Activated CD4-positive, alpha-beta T cell treated with anti-CD3 and anti-CD28 coated beads, Interleukin-2, amount 50 U/mL, for 1 hour (primary cell): ENCODE measurements around the gene PCDHB12.
"Not testable (repeated sequence)": the region's sequence is repeated elsewhere in the genome, so short reads cannot be mapped to it uniquely, and the experiment has no call there.

Experiments used
- DNase-seq: peaks from one replicate; pipeline ENCODE4 v3.0.0-alpha.2; 2020

Gene PCDHB12

GRCh38 chr5:141210849-141211248, 2.3 kb downstream of the PCDHB12 start:
- DNase-seq, result not testable (repeated sequence)

DNA sequence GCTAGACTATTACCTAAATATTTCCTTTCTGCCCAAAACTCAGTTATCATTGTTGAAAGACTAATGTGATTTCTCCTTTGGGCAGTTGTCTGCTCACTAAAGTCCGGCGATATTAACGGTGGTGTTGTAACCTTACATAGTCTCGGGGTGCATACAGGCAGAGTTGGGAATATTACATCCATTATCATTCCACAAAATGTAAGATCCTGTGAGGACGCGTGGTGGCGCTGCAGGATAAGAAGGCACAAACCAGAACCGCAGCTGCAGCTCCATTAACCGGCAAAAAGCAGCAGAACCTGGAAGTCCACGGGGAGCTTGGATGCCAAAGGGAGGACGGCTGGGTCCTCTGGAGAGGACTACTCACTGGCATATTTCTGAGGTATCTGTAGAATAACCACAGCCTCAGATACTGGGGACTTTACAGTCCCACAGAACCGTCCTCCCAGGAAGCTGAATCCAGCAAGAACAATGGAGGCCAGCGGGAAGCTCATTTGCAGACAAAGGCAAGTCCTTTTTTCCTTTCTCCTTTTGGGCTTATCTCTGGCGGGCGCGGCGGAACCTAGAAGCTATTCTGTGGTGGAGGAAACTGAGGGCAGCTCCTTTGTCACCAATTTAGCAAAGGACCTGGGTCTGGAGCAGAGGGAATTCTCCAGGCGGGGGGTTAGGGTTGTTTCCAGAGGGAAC, 5.3 kb downstream of the PCDHB12 start, which contains the start of gene PCDHB13:
TSS of gene PCDHB13 (plus strand) at position 264 of the 684 bp plus-strand sequence. CDS start at position 469, 205 bp downstream.
- peak; percentile 14 for DNase-seq

DNA sequence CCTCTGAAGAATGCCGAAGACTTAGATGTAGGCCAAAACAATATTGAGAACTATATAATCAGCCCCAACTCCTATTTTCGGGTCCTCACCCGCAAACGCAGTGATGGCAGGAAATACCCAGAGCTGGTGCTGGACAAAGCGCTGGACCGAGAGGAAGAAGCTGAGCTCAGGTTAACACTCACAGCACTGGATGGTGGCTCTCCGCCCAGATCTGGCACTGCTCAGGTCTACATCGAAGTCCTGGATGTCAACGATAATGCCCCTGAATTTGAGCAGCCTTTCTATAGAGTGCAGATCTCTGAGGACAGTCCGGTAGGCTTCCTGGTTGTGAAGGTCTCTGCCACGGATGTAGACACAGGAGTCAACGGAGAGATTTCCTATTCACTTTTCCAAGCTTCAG, 6.1 kb downstream of the PCDHB12 start:
- not testable (repeated sequence) for DNase-seq

DNA sequence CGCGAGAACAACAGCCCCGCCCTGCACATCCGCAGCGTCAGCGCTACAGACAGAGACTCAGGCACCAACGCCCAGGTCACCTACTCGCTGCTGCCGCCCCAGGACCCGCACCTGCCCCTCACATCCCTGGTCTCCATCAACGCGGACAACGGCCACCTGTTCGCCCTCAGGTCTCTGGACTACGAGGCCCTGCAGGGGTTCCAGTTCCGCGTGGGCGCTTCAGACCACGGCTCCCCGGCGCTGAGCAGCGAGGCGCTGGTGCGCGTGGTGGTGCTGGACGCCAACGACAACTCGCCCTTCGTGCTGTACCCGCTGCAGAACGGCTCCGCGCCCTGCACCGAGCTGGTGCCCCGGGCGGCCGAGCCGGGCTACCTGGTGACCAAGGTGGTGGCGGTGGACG, 7.0 kb downstream of the PCDHB12 start:
- not testable (repeated sequence) for DNase-seq

DNA sequence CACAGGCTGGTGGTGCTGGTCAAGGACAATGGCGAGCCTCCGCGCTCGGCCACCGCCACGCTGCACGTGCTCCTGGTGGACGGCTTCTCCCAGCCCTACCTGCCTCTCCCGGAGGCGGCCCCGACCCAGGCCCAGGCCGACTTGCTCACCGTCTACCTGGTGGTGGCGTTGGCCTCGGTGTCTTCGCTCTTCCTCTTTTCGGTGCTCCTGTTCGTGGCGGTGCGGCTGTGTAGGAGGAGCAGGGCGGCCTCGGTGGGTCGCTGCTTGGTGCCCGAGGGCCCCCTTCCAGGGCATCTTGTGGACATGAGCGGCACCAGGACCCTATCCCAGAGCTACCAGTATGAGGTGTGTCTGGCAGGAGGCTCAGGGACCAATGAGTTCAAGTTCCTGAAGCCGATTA, 7.5 kb downstream of the PCDHB12 start:
- DNase-seq, result not testable (repeated sequence)

- no peak for DNase-seq
These were observed 14.7 kb downstream of the PCDHB12 start, which contains the start of gene PCDHB14 for GRCh38 chr5:141223112-141223783. PCDHB14 (plus strand) TSS chr5:141223343; CDS start chr5:141223506, 163 bp downstream.

GRCh38 chr5:141224844-141225243, 16.3 kb downstream of the PCDHB12 start:
- DNase-seq, result not testable (repeated sequence)

DNA sequence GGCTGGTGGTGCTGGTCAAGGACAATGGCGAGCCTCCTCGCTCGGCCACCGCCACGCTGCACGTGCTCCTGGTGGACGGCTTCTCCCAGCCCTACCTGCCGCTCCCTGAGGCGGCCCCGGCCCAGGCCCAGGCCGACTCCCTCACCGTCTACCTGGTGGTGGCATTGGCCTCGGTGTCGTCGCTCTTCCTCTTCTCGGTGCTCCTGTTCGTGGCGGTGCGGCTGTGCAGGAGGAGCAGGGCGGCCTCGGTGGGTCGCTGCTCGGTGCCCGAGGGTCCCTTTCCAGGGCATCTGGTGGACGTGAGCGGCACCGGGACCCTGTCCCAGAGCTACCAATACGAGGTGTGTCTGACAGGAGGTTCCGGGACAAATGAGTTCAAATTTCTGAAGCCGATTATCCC, 16.9 kb downstream of the PCDHB12 start:
- DNase-seq, result not testable (repeated sequence)

GRCh38 chr5:141234109-141234667, 25.7 kb downstream of the PCDHB12 start:
- DNase-seq, result no peak

DNA sequence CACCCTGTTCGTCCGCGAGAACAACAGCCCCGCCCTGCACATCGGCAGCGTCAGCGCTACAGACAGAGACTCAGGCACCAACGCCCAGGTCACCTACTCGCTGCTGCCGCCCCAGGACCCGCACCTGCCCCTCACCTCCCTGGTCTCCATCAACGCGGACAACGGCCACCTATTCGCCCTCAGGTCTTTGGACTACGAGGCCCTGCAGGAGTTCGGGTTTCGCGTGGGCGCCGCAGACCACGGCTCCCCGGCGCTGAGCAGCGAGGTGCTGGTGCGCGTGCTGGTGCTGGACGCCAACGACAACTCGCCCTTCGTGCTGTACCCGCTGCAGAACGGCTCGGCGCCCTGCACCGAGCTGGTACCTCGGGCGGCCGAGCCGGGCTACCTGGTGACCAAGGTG, 27.4 kb downstream of the PCDHB12 start:
- DNase-seq, result not testable (repeated sequence)

DNA sequence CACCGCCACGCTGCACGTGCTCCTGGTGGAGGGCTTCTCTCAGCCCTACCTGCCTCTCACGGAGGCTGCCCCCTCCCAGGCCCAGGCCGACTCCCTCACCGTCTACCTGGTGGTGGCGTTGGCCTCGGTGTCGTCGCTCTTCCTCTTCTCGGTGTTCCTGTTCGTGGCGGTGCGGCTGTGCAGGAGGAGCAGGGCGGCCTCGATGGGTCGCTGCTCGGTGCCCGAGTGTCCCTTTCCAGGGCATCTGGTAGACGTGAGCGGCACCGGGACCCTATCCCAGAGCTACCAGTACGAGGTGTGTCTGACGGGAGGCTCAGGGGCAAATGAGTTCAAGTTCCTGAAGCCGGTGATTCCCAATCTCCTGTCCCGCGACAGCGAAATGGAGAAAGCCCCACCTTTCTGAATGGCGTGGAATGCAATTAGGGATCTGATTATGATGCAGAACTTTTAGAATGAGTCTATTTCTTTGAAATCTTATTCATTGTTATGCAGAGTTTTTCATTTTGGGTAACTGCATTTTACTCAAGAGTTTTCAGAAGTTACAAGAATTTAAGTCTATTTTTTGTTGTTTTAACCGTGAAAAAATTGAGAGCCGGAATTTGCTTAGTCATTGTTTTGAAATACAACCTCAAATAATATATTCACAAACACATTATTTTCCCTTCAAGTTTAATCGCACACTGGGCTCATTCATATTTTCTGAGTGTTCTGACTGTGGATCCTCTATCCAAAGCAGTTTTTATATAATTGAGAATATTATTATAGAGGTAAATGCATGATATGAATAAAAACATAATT, 28.2 kb downstream of the PCDHB12 start:
- DNase-seq, result no peak

GRCh38 chr5:141241496-141241895, 33.0 kb downstream of the PCDHB12 start:
- DNase-seq, result no peak

DNA sequence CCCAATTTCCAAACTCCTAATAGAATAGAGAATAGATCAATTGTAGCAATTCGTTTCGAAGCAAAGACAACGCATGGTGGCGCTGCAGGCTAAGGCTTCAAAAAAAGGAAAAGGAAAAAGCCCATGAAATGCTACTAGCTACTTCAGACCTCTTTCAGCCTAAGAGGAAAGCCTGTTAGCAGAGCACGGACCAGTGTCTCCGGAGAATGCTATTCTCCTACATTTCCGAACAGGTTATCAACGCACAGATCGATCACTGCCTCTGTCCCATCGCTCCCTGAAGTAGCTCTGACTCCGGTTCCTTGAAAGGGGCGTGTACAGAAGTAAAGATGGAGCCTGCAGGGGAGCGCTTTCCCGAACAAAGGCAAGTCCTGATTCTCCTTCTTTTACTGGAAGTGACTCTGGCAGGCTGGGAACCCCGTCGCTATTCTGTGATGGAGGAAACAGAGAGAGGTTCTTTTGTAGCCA, 36.8 kb downstream of the PCDHB12 start, which contains the start of gene PCDHB15:
TSS of gene PCDHB15 (plus strand) at position 146 of the 468 bp plus-strand sequence. CDS start at position 330, 184 bp downstream.
- DNase-seq, result no peak

GRCh38 chr5:141246971-141247370, 38.5 kb downstream of the PCDHB12 start:
- not testable (repeated sequence) for DNase-seq

- DNase-seq, result not testable (repeated sequence)
These were observed 38.9 kb downstream of the PCDHB12 start for GRCh38 chr5:141247434-141247833.

DNA sequence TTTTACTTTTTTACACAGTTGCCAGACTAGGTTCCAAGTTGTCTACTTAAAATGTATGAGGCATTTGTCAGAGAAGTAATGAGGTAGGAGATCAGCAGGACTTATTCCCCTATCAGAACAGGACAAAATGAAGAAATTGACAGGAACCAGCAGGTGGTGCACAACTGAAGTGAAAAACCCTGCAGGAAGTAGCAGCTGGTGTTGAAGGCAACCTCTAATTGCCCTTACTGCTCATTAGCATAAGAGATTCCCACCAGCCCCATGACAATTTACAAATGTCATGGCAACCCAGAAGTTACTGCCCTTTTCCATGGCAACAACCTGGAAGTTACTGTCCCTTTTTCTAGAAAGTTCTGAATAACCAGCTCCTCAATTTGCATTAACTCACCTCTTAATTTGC, 42.1 kb downstream of the PCDHB12 start:
- DNase-seq, result no peak

GRCh38 chr5:141258464-141258863, 49.9 kb downstream of the PCDHB12 start:
- no peak for DNase-seq

DNA sequence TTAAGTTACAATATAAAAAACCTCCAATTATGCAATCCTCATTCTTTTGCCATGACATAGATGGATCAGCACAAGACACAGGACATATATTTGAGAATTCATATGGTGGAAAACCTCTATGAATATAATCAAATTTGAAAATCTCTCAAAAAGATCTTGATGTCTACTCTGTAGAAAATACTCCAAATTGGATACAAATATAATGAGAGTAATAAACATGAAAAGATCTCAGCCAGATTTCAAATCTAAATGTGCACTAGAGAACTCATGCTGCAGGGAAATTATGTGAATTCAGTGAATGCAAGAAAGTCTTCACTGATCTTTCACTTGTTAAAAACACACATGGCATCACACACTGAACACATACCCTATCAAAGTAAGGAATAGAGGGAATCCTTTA, 50.4 kb downstream of the PCDHB12 start:
- DNase-seq, result no peak

DNA sequence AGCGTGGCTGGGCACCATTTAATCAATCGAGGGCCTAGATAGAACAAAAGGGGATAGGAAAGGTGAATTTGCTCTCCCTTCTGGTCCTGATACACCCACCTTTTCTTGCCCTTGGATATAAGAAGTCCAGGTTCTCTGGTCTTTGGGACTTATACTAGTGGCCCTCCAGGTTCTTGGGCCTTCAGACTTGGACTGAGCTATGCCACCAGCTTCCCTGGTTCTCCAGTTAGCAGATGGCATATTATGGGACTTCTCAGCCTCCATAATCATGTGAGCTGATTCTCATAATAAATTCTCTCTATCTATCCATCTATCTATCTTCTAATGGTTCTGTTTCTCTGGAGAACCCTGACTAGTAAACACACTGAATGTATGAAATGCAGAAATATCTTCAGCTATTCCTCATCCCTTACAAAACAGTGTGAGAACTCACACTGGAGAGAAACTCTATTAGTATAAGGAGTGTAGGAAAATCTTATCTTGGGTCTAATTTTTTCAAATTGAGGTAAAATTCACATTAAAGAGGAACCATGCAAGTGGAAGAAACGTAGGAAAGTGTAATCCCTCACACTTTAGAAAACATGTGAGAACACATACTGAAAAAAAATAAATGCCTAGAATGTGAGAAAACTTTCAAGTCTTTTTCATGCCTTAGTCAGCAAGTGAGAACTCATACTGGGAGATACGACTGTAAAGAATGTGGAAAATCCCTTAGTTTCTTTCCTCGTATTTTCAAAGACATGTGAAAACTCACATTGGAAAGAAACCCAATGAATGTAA, 52.1 kb downstream of the PCDHB12 start:
- no peak for DNase-seq

- no peak for DNase-seq
These were observed 52.7 kb downstream of the PCDHB12 start for GRCh38 chr5:141261238-141261546.
